Left ventricle myocardium inferior (tissue), 1 donor: ENCODE data around the gene DENND4C. TPM values are rescaled to one million over a fixed set of nuclear protein-coding genes. Genes with fewer than 3 reads are reported as not detected.

Source experiments
- DNase-seq: peaks from one replicate; pipeline ENCODE4 v3.0.0-alpha.2; 2020
- H3K27ac ChIP-seq: fragments of 200-600 bp; replicated peaks from 2 replicates; pipeline ENCODE4 v1.8.0; 2021
- H3K27me3 ChIP-seq: fragments of 200-600 bp; 2 replicates; pipeline ENCODE4 v1.8.0; 2021; ENCODE audit warnings: low read depth
- H3K36me3 ChIP-seq: fragments of 200-600 bp; 2 replicates; pipeline ENCODE4 v1.8.0; 2021
- H3K4me1 ChIP-seq: fragments of 200-600 bp; 2 replicates; pipeline ENCODE4 v1.8.0; 2021
- H3K4me3 ChIP-seq: fragments of 200-600 bp; 2 replicates; pipeline ENCODE4 v1.8.0; 2021; ENCODE audit warnings: mild to moderate bottlenecking, moderate library complexity
- H3K9me3 ChIP-seq: fragments of 200-600 bp; replicated peaks from 2 replicates; pipeline ENCODE4 v1.8.0; 2021
- CTCF ChIP-seq: fragments of 200-600 bp; IDR thresholded peaks from 2 replicates; pipeline ENCODE4 v1.8.0; 2021; ENCODE audit warnings: antibody characterized with exemption, mild to moderate bottlenecking, borderline replicate concordance
- intact Hi-C: fragments of 100-400 bp; cut with micrococcal nuclease; formaldehyde crosslinking; loops from one replicate; pipeline ENCODE4 v1.11.0; 2022
- total RNA-seq: library from RNA; stranded (reverse); fragmentation: NEBNext Ultra II Directional; extraction: Animal tissue kit (Norgen Biotek cat#: 25700); gene quantifications from one replicate; pipeline ENCODE4 v1.2.1, GENCODE V29; 2021
- donor health status: DM: no; HTN: yes; CAD: no; lungs with severe emphysema.

DENND4C gene
- total RNA-seq, 1 donor from 2014 or later: 20.8 TPM

GRCh38 chr9:19284729-19285128 is 54.2 kb downstream of the DENND4C start:
- no peak for DNase-seq
- no peaks in the 10 kb centered on the region for H3K27me3 ChIP-seq
- H3K36me3 ChIP-seq: peaks cover 22% of the 10 kb centered on the region
- H3K27ac ChIP-seq: no peak overlapping the region
- no peaks in the 10 kb centered on the region for H3K9me3 ChIP-seq
- no peak overlapping the region for H3K4me3 ChIP-seq
- H3K4me1 ChIP-seq: peaks cover 37% of the 10 kb centered on the region
- TF ChIP-seq CTCF: no peak
- intact Hi-C loops: no loop called here

GRCh38 chr9:19286634-19287188 is 56.2 kb downstream of the DENND4C start:
- Histone ChIP-seq H3K36me3 (peaks cover 34% of the 10 kb centered on the region), H3K9me3 (no peaks in the 10 kb centered on the region), H3K4me1 (peaks cover 37% of the 10 kb centered on the region), H3K27ac (no peak overlapping the region), H3K27me3 (no peaks in the 10 kb centered on the region), H3K4me3 (no peak overlapping the region)
- TF ChIP-seq CTCF: no peak
- DNase-seq: no peak
- intact Hi-C loops: no loop called here

- no peaks in the 10 kb centered on the region for H3K9me3 ChIP-seq
- no peak for TF ChIP-seq CTCF
- peaks cover 48% of the 10 kb centered on the region for H3K36me3 ChIP-seq
- no peaks in the 10 kb centered on the region for H3K27me3 ChIP-seq
- H3K27ac ChIP-seq: no peak overlapping the region
- peaks cover 37% of the 10 kb centered on the region for H3K4me1 ChIP-seq
- intact Hi-C loops: no loop called here
- no peak for DNase-seq
- no peak overlapping the region for H3K4me3 ChIP-seq
Measured at GRCh38 chr9:19288081-19288480, 57.6 kb downstream of the DENND4C start.

- no peaks in the 10 kb centered on the region for H3K27me3 ChIP-seq
- no peak overlapping the region for H3K27ac ChIP-seq
- no peak for TF ChIP-seq CTCF
- no peak for DNase-seq
- intact Hi-C loops: no loop called here
- H3K4me1 ChIP-seq: peaks cover 46% of the 10 kb centered on the region
- no peaks in the 10 kb centered on the region for H3K9me3 ChIP-seq
- H3K4me3 ChIP-seq: no peak overlapping the region
- H3K36me3 ChIP-seq: peaks cover 56% of the 10 kb centered on the region
Measured at GRCh38 chr9:19290103-19290502, 59.6 kb downstream of the DENND4C start.

- no peaks in the 10 kb centered on the region for H3K9me3 ChIP-seq
- peak overlapping the region; percentile 24 for H3K27ac ChIP-seq
- no peak for DNase-seq
- H3K36me3 ChIP-seq: peaks cover 58% of the 10 kb centered on the region
- no peaks in the 10 kb centered on the region for H3K27me3 ChIP-seq
- H3K4me1 ChIP-seq: peaks cover 18% of the 10 kb centered on the region
- H3K4me3 ChIP-seq: no peak overlapping the region
- TF ChIP-seq CTCF: no peak
- intact Hi-C loops: no loop called here
Measured at GRCh38 chr9:19294219-19294618, 63.7 kb downstream of the DENND4C start.
